Breast epithelium (tissue), 4 donors: ENCODE data around the gene MSANTD1. TPM values are rescaled to one million over a fixed set of nuclear protein-coding genes. Genes with fewer than 3 reads are reported as not detected.
A peak's percentile ranks its signal among the peaks of the same experiment; 100 is the strongest.

Experiments used
- DNase-seq, 2 donors: peaks; one replicate each; pipeline ENCODE4 v3.0.0-alpha.2; 2019; ENCODE audit warnings: low spot score in 2 of 2
- H3K27ac ChIP-seq, 2 donors: fragments of 200-600 bp; sonication (generic) in 1 of 2; one replicate each; pipeline ENCODE4 v1.5.1; 2016 to 2019; ENCODE audit warnings: mild to moderate bottlenecking in 1 of 2
- H3K27me3 ChIP-seq, 2 donors: fragments of 200-600 bp; sonication (generic) in 1 of 2; one replicate each; pipeline versions ENCODE4 v1.5.1 to v1.6.0; 2017 to 2019; ENCODE audit warnings: control low read depth in 1 of 2, mild to moderate bottlenecking in 1 of 2
- H3K36me3 ChIP-seq: fragments of 200-600 bp; one replicate; pipeline ENCODE4 v1.5.1; 2019
- H3K4me1 ChIP-seq, 2 donors: fragments of 200-600 bp; sonication (generic); one replicate each; pipeline ENCODE4 v1.5.1; 2016 to 2019; ENCODE audit warnings: control low read depth in 1 of 2
- H3K4me3 ChIP-seq, 3 donors: fragments of 200-600 bp; sonication (generic); 1 replicate in 2 of 3; 2 replicates in 1 of 3; pipeline ENCODE4 v1.5.1; 2016 to 2019; ENCODE audit warnings: mild to moderate bottlenecking in 3 of 3, moderate library complexity in 2 of 3
- H3K9me3 ChIP-seq, 2 donors: fragments of 200-600 bp; sonication (generic) in 1 of 2; one replicate each; pipeline ENCODE4 v1.5.1; 2016 to 2019; ENCODE audit warnings: control low read depth in 1 of 2
- CTCF ChIP-seq, 3 donors: fragments of 450-650 bp; IDR thresholded peaks; one replicate each; pipeline ENCODE4 v1.5.1; 2016 to 2017; ENCODE audit warnings: antibody characterized with exemption in 3 of 3, mild to moderate bottlenecking in 3 of 3, moderate library complexity in 3 of 3
- POLR2A ChIP-seq: fragments of 450-650 bp; IDR thresholded peaks from one replicate; pipeline ENCODE4 v1.6.1; 2016; ENCODE audit warnings: antibody characterized with exemption, mild to moderate bottlenecking, moderate library complexity
- POLR2AphosphoS5 ChIP-seq, 3 donors: sonication (generic); formaldehyde crosslinking; IDR thresholded peaks; one replicate each; pipeline ENCODE4 v1.6.1; 2017; ENCODE audit warnings: antibody characterized with exemption in 3 of 3
- intact Hi-C: fragments of 100-400 bp; cut with DNase I; formaldehyde crosslinking; loops from one replicate; pipeline ENCODE4 v1.15.1; 2023; ENCODE audit warnings: low total_unique reads
- total RNA-seq, 3 donors: library from RNA; depleted of rRNA; stranded (reverse); fragments of >200 nt; gene quantifications; one replicate each; pipeline ENCODE4 v1.1.0, GENCODE V29; 2016

Gene MSANTD1
- total RNA-seq, 3 donors from 2014 or later, result 0.48 to 0.88 (median 0.66) TPM

- peak overlapping the region in 1 of 3 donors; percentile 50 for H3K4me3 ChIP-seq
- no peaks in the 10 kb centered on the region for H3K9me3 ChIP-seq
- intact Hi-C loops, result no loop called here
- H3K27me3 ChIP-seq, result peaks cover 0 to 2% of the 10 kb centered on the region in 2 donors
- peaks cover 12 to 14% of the 10 kb centered on the region in 2 donors for H3K4me1 ChIP-seq
- TF ChIP-seq POLR2AphosphoS5 (IDR thresholded peaks at IDR 0.05), result no peak
- TF ChIP-seq POLR2A, result no peak
- no peak for TF ChIP-seq CTCF (IDR thresholded peaks at IDR 0.05)
- peak overlapping the region; percentile 73 to 79 for H3K27ac ChIP-seq
- no peaks in the 10 kb centered on the region for H3K36me3 ChIP-seq
- peak; percentile 16 to 48 for DNase-seq
These were observed 36.0 kb downstream of the MSANTD1 start for GRCh38 chr4:3284734-3285557.

- intact Hi-C loops, result no loop called here
- peak; percentile 62 to 72 for DNase-seq
- H3K4me3 ChIP-seq, result peak overlapping the region in 2 of 3 donors; percentile 6 to 50
These were observed 36.8 kb downstream of the MSANTD1 start for GRCh38 chr4:3285558-3286334.

GRCh38 chr4:3286335-3287175 is 37.6 kb downstream of the MSANTD1 start:
- Histone ChIP-seq H3K9me3 (no peaks in the 10 kb centered on the region), H3K27me3 (peaks cover 0 to 2% of the 10 kb centered on the region in 2 donors), H3K4me1 (peaks cover 12 to 14% of the 10 kb centered on the region in 2 donors), H3K36me3 (no peaks in the 10 kb centered on the region), H3K27ac (peak overlapping the region; percentile 73 to 79), H3K4me3 (peak overlapping the region in 2 of 3 donors; percentile 6 to 50)
- peak; percentile 16 to 35 for DNase-seq
- intact Hi-C loops, result no loop called here
- TF ChIP-seq CTCF (IDR thresholded peaks at IDR 0.05), result no peak
- TF ChIP-seq POLR2AphosphoS5 (IDR thresholded peaks at IDR 0.05), result no peak
- TF ChIP-seq POLR2A, result no peak

More at GRCh38 chr4:3285558-3286334, 36.8 kb downstream of the MSANTD1 start:
- Histone ChIP-seq H3K27ac (peak overlapping the region; percentile 73 to 79), H3K4me1 (peaks cover 12 to 14% of the 10 kb centered on the region in 2 donors), H3K27me3 (peaks cover 0 to 2% of the 10 kb centered on the region in 2 donors), H3K36me3 (no peaks in the 10 kb centered on the region), H3K9me3 (no peaks in the 10 kb centered on the region)
- TF ChIP-seq POLR2AphosphoS5 (IDR thresholded peaks at IDR 0.05) (peak in 1 of 3 donors; percentile 31), CTCF (IDR thresholded peaks at IDR 0.05) (no peak)

DNA sequence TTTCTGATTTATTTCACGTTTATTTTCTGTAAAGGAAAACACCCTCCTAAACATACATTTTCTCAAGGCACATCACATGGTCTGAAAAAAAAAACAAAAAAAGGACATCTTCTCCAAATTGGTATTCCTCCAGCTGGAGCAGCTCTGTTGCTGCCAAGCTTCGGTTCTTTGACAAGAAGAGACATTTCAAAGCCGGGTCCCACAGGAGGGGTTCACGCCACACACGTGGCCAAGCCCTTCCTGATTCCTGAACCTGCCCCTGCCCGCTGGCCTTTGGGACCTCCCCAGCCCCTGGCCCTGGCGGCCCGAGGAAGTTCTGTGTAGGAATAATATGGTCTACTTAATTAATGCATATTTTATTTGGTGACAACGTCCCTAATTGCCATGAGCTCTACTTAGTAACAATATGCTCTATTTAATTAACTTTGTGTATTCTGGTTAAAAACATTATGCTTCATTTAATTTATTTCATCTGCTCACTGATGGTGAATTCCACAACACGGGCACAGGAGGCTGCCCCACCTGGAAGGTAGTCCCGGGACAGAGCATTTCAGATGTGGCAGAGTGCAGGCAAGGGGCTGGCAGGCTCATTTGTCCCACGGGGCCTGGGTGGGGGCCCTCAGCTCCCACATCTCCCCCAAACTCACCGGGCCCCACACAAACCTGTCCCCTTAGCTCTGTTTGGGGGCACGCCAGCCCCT is 38.5 kb downstream of the MSANTD1 start:
- peak; percentile 15 to 24 for DNase-seq
- intact Hi-C loops, result no loop called here

More for the DNA sequence above, 38.5 kb downstream of the MSANTD1 start:
- Histone ChIP-seq H3K27ac (no peak overlapping the region), H3K27me3 (peaks cover 0 to 2% of the 10 kb centered on the region in 2 donors), H3K4me1 (peaks cover 12 to 14% of the 10 kb centered on the region in 2 donors), H3K36me3 (no peaks in the 10 kb centered on the region), H3K9me3 (no peaks in the 10 kb centered on the region), H3K4me3 (no peak overlapping the region)
- TF ChIP-seq CTCF (IDR thresholded peaks at IDR 0.05) (no peak), POLR2AphosphoS5 (IDR thresholded peaks at IDR 0.05) (no peak), POLR2A (no peak)
